GM23338 (cell line): ENCODE data around the gene NGEF. TPM values are rescaled to one million over a fixed set of nuclear protein-coding genes. Genes with fewer than 3 reads are reported as not detected.

Source experiments
- ATAC-seq: fragments of 200-7000 bp; cut with Tn5 transposase; 3 replicates; pipeline ENCODE4 v1.9.1; 2020
- DNase-seq: peaks from one replicate; pipeline ENCODE4 v3.0.0-alpha.2; 2015; ENCODE audit warnings: low spot score
- H2AFZ ChIP-seq: fragments of 200-600 bp; sonication (generic); 2 replicates; pipeline ENCODE4 v1.8.0; 2016; ENCODE audit warnings: antibody characterized with exemption, mild to moderate bottlenecking, moderate library complexity
- H3F3A ChIP-seq: fragments of 200-600 bp; sonication (generic); replicated peaks from 2 replicates; pipeline ENCODE4 v1.8.0; 2017; ENCODE audit warnings: antibody characterized with exemption, mixed run types, low read depth
- H3K27ac ChIP-seq: fragments of 200-600 bp; sonication (generic); 2 replicates; pipeline ENCODE4 v1.6.1; 2016; ENCODE audit warnings: low read depth
- H3K27me3 ChIP-seq: fragments of 200-600 bp; sonication (generic); 2 replicates; pipeline ENCODE4 v1.8.0; 2016; ENCODE audit warnings: mild to moderate bottlenecking, mixed run types, moderate library complexity; ENCODE audit not compliant: insufficient read depth
- H3K36me3 ChIP-seq: fragments of 200-600 bp; sonication (generic); 2 replicates; pipeline ENCODE4 v1.8.0; 2016; ENCODE audit warnings: mild to moderate bottlenecking; ENCODE audit not compliant: insufficient read depth
- H3K4me1 ChIP-seq: fragments of 200-600 bp; sonication (generic); 2 replicates; pipeline ENCODE4 v1.8.0; 2016; ENCODE audit warnings: mild to moderate bottlenecking, moderate library complexity; ENCODE audit not compliant: insufficient read depth
- H3K4me2 ChIP-seq: fragments of 200-600 bp; sonication (generic); 2 replicates; pipeline ENCODE4 v1.7.1; 2017; ENCODE audit warnings: mixed run types
- H3K4me3 ChIP-seq: fragments of 200-600 bp; sonication (generic); 2 replicates; pipeline ENCODE4 v1.6.1; 2016; ENCODE audit warnings: mixed run types
- H3K79me2 ChIP-seq: fragments of 200-600 bp; sonication (generic); replicated peaks from 2 replicates; pipeline ENCODE4 v1.8.0; 2017; ENCODE audit warnings: mild to moderate bottlenecking; ENCODE audit not compliant: insufficient read depth
- H3K9me2 ChIP-seq: fragments of 200-600 bp; sonication (generic); 2 replicates; pipeline ENCODE4 v1.8.0; 2017; ENCODE audit not compliant: insufficient read depth
- H4K20me1 ChIP-seq: fragments of 200-600 bp; sonication (generic); replicated peaks from 2 replicates; pipeline ENCODE4 v1.8.0; 2017; ENCODE audit warnings: mild to moderate bottlenecking; ENCODE audit not compliant: insufficient read depth
- H3K27ac Mint-ChIP-seq: 2 replicates; pipeline ENCODE4 v1.8.0; 2020; ENCODE audit warnings: inconsistent platforms, mild to moderate bottlenecking, moderate library complexity, mixed read lengths
- H3K27me3 Mint-ChIP-seq: 3 replicates; pipeline ENCODE4 v1.8.0; 2022; ENCODE audit warnings: low read depth, mild to moderate bottlenecking, moderate library complexity, mixed read lengths, inconsistent platforms; ENCODE audit not compliant: insufficient read depth, poor library complexity
- H3K36me3 Mint-ChIP-seq: 3 replicates; pipeline ENCODE4 v1.8.0; 2021; ENCODE audit warnings: low read depth, mild to moderate bottlenecking, inconsistent platforms, moderate library complexity, mixed read lengths
- H3K4me1 Mint-ChIP-seq: 3 replicates; pipeline ENCODE4 v1.8.0; 2020; ENCODE audit warnings: mild to moderate bottlenecking, inconsistent platforms, mixed read lengths
- H3K4me3 Mint-ChIP-seq: 3 replicates; pipeline ENCODE4 v1.8.0; 2021; ENCODE audit warnings: moderate library complexity, mild to moderate bottlenecking, inconsistent platforms, mixed read lengths
- H3K9me3 Mint-ChIP-seq: 3 replicates; pipeline ENCODE4 v1.8.0; 2020; ENCODE audit warnings: moderate library complexity, mild to moderate bottlenecking, inconsistent platforms, mixed read lengths
- CREB1 ChIP-seq: fragments of 250-450 bp; sonication (Bioruptor Pico); IDR thresholded peaks from 2 replicates; pipeline ENCODE4 v1.5.0; 2020; ENCODE audit warnings: low read depth, mild to moderate bottlenecking, moderate library complexity
- ETS1 ChIP-seq: IDR thresholded peaks from 2 replicates; pipeline ENCODE4 v1.6.1; 2016; ENCODE audit warnings: antibody characterized with exemption
- EZH2phosphoT487 ChIP-seq: fragments of 200-600 bp; sonication (generic); IDR thresholded peaks from one replicate; pipeline ENCODE4 v1.8.1; 2018; ENCODE audit warnings: antibody characterized with exemption; ENCODE audit not compliant: unreplicated experiment
- JUNB ChIP-seq: IDR thresholded peaks from one replicate; pipeline ENCODE4 v1.6.1; 2016; ENCODE audit warnings: antibody characterized with exemption; ENCODE audit not compliant: unreplicated experiment
- NANOG ChIP-seq: IDR thresholded peaks from 2 replicates; pipeline ENCODE4 v1.6.1; 2016; ENCODE audit warnings: antibody characterized with exemption, borderline replicate concordance
- POLR2AphosphoS5 ChIP-seq: IDR thresholded peaks from 2 replicates; pipeline ENCODE4 v1.6.1; 2016; ENCODE audit warnings: antibody characterized with exemption, low read depth
- REST ChIP-seq: IDR thresholded peaks from one replicate; pipeline ENCODE4 v1.6.1; 2018; ENCODE audit warnings: antibody characterized with exemption; ENCODE audit not compliant: unreplicated experiment
- STAT1 ChIP-seq: IDR thresholded peaks from one replicate; pipeline ENCODE4 v1.6.1; 2016; ENCODE audit warnings: antibody characterized with exemption; ENCODE audit not compliant: unreplicated experiment
- ZNF114 ChIP-seq: fragments of 250-450 bp; sonication (Bioruptor Pico); IDR thresholded peaks from 2 replicates; pipeline ENCODE4 v1.5.0; 2020; ENCODE audit warnings: mild to moderate bottlenecking, moderate library complexity
- ZNF331 ChIP-seq: fragments of 250-450 bp; sonication (Bioruptor Pico); IDR thresholded peaks from 2 replicates; pipeline ENCODE4 v1.5.0; 2020; ENCODE audit warnings: low read depth, mild to moderate bottlenecking, moderate library complexity
- polyA plus RNA-seq: library from polyadenylated mRNA; unstranded; fragments of >200 nt; fragmentation: Nextera tagmentation; extraction: Ambion mirVana; gene quantifications from 2 replicates; pipeline ENCODE4 v1.2.1, GENCODE V29; 2016
- total RNA-seq: library from RNA; depleted of rRNA; stranded (reverse); fragments of >200 nt; shearing (Covaris generic); gene quantifications from 2 replicates; pipeline ENCODE4 v1.2.3, GENCODE V29; 2014
- TF ChIP-seq, protein P1 (sequence below), 2 experiments: fragments of 200-600 bp in 1 of 2; sonication (generic) in 1 of 2; conservative IDR thresholded peaks; 2 replicates each; pipeline versions ENCODE4 v1.5.1 to v1.6.1; 2016 to 2017; ENCODE audit warnings: antibody characterized with exemption in 2 of 2, low read depth in 2 of 2, mild to moderate bottlenecking in 2 of 2, moderate library complexity in 1 of 2

NGEF gene
- total and polyA plus RNA-seq, 2 experiments from 2014 or later = 1.8 to 5.4 TPM

DNA sequence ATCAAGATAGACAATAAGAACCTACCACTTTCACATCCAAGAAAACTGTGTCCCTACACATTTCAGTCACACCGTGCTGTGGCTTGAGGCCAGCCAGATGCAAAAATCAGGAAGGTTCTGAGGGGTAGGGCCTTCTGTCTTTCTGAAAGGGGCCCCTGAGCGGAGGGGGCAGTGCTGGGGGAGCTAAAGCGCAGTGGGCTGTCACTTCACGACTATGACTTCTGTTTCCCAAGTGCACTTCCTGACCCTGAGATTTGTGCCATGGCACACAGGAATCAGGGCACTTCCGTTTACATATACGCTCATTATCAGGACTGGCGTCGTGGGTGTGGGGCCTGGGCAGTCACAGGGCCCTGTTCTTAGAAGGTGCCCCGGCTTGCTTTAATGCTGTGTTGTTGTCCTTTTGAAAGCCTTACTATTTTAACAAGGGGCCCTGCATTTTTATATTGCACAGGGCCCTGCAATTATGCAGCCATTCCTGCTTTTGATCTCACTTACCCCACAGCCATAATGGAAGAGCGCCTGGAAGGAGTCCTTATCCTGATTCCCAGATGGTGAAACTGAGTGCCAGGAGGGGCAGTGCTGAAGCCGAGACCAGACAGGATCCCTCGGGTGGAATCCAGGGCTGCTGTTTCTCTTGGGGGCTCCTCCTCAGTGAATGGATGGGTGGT lies 620 bp downstream of the NGEF start:
- Histone ChIP-seq H3K4me2 (no peak overlapping the region), H3K79me2 (no peaks in the 10 kb centered on the region), H3K9me2 (no peaks in the 10 kb centered on the region), H2AFZ (no peak overlapping the region), H3K27me3 (no peaks in the 10 kb centered on the region), H3K4me3 (no peak overlapping the region), H3F3A (no peaks in the 10 kb centered on the region), H3K36me3 (no peaks in the 10 kb centered on the region), H4K20me1 (no peaks in the 10 kb centered on the region), H3K4me1 (no peaks in the 10 kb centered on the region), H3K27ac (no peak overlapping the region)
- H3K4me3 Mint-ChIP-seq = no peak overlapping the region
- no peaks in the 10 kb centered on the region for H3K36me3 Mint-ChIP-seq
- no peaks in the 10 kb centered on the region for H3K4me1 Mint-ChIP-seq
- TF ChIP-seq ZNF331 (CRISPR knock-in tag) = no peak
- no peak for TF ChIP-seq JUNB
- no peak for TF ChIP-seq NANOG
- no peak for TF ChIP-seq STAT1
- H3K27me3 Mint-ChIP-seq = peaks cover 7% of the 10 kb centered on the region
- H3K27ac Mint-ChIP-seq = no peak overlapping the region
- DNase-seq (no peak), ATAC-seq (no peak)
- no peaks in the 10 kb centered on the region for H3K9me3 Mint-ChIP-seq

GRCh38 chr2:233011702-233012131 lies 1.3 kb downstream of the NGEF start:
- no peak overlapping the region for H3K27ac ChIP-seq
- no peaks in the 10 kb centered on the region for H3K36me3 ChIP-seq
- DNase-seq = no peak
- H3K27me3 ChIP-seq = no peaks in the 10 kb centered on the region
- Mint-ChIP-seq H3K27me3 (peaks cover 7% of the 10 kb centered on the region), H3K4me1 (no peaks in the 10 kb centered on the region), H3K36me3 (no peaks in the 10 kb centered on the region), H3K27ac (no peak overlapping the region; the same call in 1 of the 2 replicates), H3K4me3 (no peak overlapping the region), H3K9me3 (no peaks in the 10 kb centered on the region)
- no peak for TF ChIP-seq POLR2AphosphoS5
- no peak overlapping the region for H3K4me3 ChIP-seq
- no peaks in the 10 kb centered on the region for H3K4me1 ChIP-seq
- H3K9me2 ChIP-seq = no peaks in the 10 kb centered on the region
- no peaks in the 10 kb centered on the region for H3F3A ChIP-seq
- ATAC-seq = no peak
- no peak overlapping the region for H2AFZ ChIP-seq
- no peak overlapping the region for H3K4me2 ChIP-seq
- H4K20me1 ChIP-seq = no peaks in the 10 kb centered on the region
- no peaks in the 10 kb centered on the region for H3K79me2 ChIP-seq

GRCh38 chr2:233011268-233011650 lies 1.8 kb downstream of the NGEF start:
- Histone ChIP-seq H3K27me3 (no peaks in the 10 kb centered on the region), H2AFZ (no peak overlapping the region), H3K9me2 (no peaks in the 10 kb centered on the region), H3K27ac (no peak overlapping the region), H4K20me1 (no peaks in the 10 kb centered on the region), H3K4me3 (no peak overlapping the region), H3K4me2 (no peak overlapping the region), H3K36me3 (no peaks in the 10 kb centered on the region), H3F3A (no peaks in the 10 kb centered on the region), H3K4me1 (no peaks in the 10 kb centered on the region), H3K79me2 (no peaks in the 10 kb centered on the region)
- no peak for ATAC-seq
- no peak overlapping the region for H3K27ac Mint-ChIP-seq
- no peak for DNase-seq
- no peaks in the 10 kb centered on the region for H3K9me3 Mint-ChIP-seq
- peaks cover 7% of the 10 kb centered on the region for H3K27me3 Mint-ChIP-seq
- H3K4me1 Mint-ChIP-seq = no peaks in the 10 kb centered on the region
- H3K4me3 Mint-ChIP-seq = no peak overlapping the region
- H3K36me3 Mint-ChIP-seq = no peaks in the 10 kb centered on the region
- no peak for TF ChIP-seq EZH2phosphoT487
- no peak for TF ChIP-seq ZNF114 (CRISPR knock-in tag)
- TF ChIP-seq POLR2AphosphoS5 = no peak
- no peak for TF ChIP-seq REST
- no peak for TF ChIP-seq ZNF331 (CRISPR knock-in tag)
- no peak for TF ChIP-seq STAT1
- no peak for TF ChIP-seq JUNB
- TF ChIP-seq ETS1 = no peak
- TF ChIP-seq, protein P1, sequence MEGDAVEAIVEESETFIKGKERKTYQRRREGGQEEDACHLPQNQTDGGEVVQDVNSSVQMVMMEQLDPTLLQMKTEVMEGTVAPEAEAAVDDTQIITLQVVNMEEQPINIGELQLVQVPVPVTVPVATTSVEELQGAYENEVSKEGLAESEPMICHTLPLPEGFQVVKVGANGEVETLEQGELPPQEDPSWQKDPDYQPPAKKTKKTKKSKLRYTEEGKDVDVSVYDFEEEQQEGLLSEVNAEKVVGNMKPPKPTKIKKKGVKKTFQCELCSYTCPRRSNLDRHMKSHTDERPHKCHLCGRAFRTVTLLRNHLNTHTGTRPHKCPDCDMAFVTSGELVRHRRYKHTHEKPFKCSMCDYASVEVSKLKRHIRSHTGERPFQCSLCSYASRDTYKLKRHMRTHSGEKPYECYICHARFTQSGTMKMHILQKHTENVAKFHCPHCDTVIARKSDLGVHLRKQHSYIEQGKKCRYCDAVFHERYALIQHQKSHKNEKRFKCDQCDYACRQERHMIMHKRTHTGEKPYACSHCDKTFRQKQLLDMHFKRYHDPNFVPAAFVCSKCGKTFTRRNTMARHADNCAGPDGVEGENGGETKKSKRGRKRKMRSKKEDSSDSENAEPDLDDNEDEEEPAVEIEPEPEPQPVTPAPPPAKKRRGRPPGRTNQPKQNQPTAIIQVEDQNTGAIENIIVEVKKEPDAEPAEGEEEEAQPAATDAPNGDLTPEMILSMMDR (conservative IDR thresholded peaks at IDR 0.05; ENCODE audit: low read depth in 2 of 2) = no peak
- no peak for TF ChIP-seq CREB1 (CRISPR knock-in tag)
